Mucosa of descending colon (tissue), 3 donors: ENCODE data around the gene INSRR. TPM values are rescaled to one million over a fixed set of nuclear protein-coding genes. Genes with fewer than 3 reads are reported as not detected.
A peak's percentile ranks its signal among the peaks of the same experiment; 100 is the strongest.

Experiments used
- ATAC-seq: fragments of 200-7000 bp; cut with Tn5 transposase; one replicate; pipeline ENCODE4 v1.9.1; 2020; ENCODE audit warnings: mild to moderate bottlenecking, moderate library complexity
- DNase-seq, 3 donors: peaks; one replicate each; pipeline ENCODE4 v3.0.0-alpha.2; 2020
- H3K36me3 ChIP-seq: fragments of 200-600 bp; one replicate; pipeline ENCODE4 v1.8.0; 2021; ENCODE audit warnings: low read depth, mild to moderate bottlenecking
- H3K4me1 ChIP-seq: fragments of 200-600 bp; one replicate; pipeline ENCODE4 v1.8.0; 2021; ENCODE audit warnings: low read depth, mild to moderate bottlenecking
- H3K4me3 ChIP-seq: fragments of 200-600 bp; one replicate; pipeline ENCODE4 v1.8.0; 2021; ENCODE audit warnings: mild to moderate bottlenecking
- H3K9me3 ChIP-seq: fragments of 200-600 bp; one replicate; pipeline ENCODE4 v1.8.0; 2021; ENCODE audit warnings: mild to moderate bottlenecking
- intact Hi-C, 2 donors: fragments of 100-400 bp; cut with DNase I in 1 of 2; cut with micrococcal nuclease in 1 of 2; formaldehyde crosslinking; loops; one replicate each; pipeline versions ENCODE4 v1.11.0 to v1.11.1; 2022; cut with DNase I, micrococcal nuclease
- total RNA-seq, 3 donors: library from RNA; stranded (reverse); fragmentation: NEBNext Ultra II Directional in 2 of 3; extraction: Animal tissue kit (Norgen Biotek cat#: 25700) in 2 of 3; gene quantifications; one replicate each; pipeline versions ENCODE4 v1.2.1 to v1.2.4, GENCODE V29; 2021 to 2023
- TF ChIP-seq, protein P1 (sequence below): fragments of 200-600 bp; IDR thresholded peaks from one replicate; pipeline ENCODE4 v1.8.0; 2022; ENCODE audit warnings: antibody characterized with exemption, mild to moderate bottlenecking
- donor health status: DM: no; HTN: no; CAD: no; lungs with moderate emphysema.
- donor health status: DM: no; HTN: no; CAD: no.
- donor health status: DM: no; HTN: yes; CAD: no.

Gene INSRR
- total RNA-seq, 3 donors from 2014 or later: 0.06 to 0.09 TPM; not detected in 1

DNA sequence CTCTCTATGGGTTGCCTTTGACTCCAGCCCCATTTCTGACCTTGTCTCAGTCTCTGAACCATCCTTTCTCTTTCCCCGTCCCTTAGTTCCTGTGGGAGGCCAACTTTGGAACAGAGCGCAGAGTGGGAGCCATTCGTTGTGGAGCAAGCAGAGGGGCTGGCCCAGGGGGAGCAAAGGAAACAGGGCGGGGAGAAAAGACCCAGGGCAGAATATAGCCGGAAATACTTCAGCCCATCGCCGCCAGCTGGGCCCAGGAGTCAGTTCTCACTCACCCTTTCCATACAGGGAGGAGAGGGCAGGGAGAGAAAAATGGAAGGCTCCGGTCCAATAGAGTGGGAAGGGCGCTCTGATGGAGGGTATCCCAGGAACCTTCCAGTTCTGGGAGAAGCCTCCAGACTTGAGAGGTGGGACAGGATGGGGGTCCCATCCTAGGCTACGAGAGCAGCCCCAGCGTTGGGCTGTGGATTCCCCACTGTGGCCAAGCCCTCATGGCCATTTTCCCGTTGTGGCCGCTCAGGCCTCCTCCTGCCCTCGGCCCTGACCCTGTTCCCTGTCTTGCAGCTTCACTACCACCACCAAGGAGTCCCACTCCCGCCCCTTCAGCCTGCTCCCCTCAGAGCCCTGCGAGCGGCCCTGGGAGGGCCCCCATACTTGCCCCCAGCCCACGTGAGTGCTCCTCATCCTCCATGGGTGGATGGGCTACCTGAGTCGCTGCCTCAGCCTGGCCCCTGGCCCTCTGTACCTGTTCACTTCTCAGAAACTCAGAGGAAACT lies 45.5 kb upstream of the INSRR start:
- TF ChIP-seq, protein P1, sequence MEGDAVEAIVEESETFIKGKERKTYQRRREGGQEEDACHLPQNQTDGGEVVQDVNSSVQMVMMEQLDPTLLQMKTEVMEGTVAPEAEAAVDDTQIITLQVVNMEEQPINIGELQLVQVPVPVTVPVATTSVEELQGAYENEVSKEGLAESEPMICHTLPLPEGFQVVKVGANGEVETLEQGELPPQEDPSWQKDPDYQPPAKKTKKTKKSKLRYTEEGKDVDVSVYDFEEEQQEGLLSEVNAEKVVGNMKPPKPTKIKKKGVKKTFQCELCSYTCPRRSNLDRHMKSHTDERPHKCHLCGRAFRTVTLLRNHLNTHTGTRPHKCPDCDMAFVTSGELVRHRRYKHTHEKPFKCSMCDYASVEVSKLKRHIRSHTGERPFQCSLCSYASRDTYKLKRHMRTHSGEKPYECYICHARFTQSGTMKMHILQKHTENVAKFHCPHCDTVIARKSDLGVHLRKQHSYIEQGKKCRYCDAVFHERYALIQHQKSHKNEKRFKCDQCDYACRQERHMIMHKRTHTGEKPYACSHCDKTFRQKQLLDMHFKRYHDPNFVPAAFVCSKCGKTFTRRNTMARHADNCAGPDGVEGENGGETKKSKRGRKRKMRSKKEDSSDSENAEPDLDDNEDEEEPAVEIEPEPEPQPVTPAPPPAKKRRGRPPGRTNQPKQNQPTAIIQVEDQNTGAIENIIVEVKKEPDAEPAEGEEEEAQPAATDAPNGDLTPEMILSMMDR: no peak
- ATAC-seq (no peak), DNase-seq (peak in 2 of 3 donors; percentile 16 to 31)
- Histone ChIP-seq H3K9me3 (no peaks in the 10 kb centered on the region), H3K36me3 (no peaks in the 10 kb centered on the region), H3K4me3 (no peak overlapping the region), H3K4me1 (peaks cover 12% of the 10 kb centered on the region)
- intact Hi-C loops: no loop called here

DNA sequence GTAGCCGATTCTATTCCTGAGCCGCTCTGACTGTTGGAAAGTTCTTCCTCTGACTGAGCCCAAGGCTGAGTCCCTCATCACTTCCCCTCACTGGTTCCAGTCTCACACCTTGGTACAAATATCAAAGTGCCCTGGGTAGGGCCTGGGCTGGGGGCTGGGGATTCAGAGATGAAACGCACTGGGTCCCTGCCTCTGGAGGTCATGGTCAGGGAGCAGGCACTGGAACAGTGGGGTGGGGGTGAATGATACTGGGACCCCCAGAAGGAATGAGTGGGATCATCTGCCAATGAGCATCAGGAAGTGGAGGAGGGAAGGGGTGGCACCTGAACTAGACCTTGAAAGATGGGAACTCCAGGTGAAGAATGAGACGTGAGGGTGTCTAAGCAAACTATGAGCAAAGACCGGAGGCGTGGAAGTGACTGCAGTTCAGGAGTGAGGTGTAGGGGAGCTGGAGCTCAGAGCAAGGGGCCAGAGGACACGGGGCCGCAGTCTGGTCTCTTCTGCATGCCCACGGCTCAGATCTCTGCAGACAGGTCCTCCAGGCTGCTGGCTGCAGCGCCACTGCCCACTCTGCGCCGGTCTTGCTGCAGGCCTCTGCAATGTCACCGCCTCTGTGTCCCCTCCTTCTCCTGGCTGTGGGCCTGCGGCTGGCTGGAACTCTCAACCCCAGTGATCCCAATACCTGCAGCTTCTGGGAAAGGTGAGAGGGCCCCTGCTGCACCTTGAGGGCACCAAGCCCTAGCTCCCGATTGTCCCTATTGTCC lies 44.6 kb upstream of the INSRR start:
- intact Hi-C loops: no loop called here
- no peak for ATAC-seq
- Histone ChIP-seq H3K4me3 (no peak overlapping the region), H3K36me3 (no peaks in the 10 kb centered on the region), H3K9me3 (no peaks in the 10 kb centered on the region), H3K4me1 (peaks cover 9% of the 10 kb centered on the region)
- TF ChIP-seq, protein P1: no peak
- peak in 2 of 3 donors; percentile 8 to 17 for DNase-seq

DNA sequence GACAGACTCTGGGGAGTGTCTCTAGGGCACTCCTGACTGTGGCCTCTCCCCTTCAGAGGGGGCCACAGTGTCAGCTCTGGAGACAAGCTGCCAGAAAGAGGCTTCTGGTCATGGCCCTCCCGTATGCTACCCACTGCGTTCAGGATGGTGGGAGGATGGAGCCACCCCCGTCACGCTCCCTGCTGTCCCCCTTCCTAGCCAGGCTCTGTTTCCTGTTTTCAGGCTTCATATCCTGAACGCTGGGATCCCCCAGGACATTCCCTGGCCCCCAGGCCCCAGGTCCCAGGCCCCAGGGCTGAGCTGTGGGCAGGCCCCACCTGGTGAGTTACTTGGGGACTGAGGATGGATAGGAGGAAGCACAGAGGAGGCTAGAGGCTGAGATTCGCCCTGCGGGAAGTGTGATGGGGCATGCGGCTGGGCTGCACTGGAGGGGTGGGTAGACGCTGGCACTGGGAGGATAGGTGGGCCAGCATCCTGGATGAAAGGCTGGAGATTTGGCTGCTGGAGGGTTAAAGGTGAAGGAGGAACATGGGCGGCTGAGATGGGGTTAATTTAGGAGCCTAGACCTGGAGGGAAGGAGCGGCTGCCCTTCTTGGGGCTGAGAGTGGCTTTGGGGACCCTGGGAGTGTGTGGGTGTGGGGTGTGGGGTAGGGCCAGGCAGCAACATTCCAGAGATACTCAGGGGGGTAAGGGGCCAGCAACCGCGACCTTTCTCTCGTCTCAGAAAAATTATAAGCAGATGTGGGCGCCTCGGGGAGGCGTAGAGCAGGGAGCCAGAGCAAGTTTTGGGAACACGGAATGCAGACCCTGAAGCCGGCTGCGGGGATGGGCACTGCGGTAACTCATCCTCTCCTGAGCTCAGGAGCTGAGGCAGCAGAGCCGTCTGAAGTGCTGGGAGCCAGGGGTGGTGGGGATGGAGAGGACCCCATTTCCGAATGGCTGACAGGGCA lies 43.3 kb upstream of the INSRR start:
- TF ChIP-seq, protein P1: no peak
- Histone ChIP-seq H3K9me3 (no peaks in the 10 kb centered on the region), H3K36me3 (no peaks in the 10 kb centered on the region), H3K4me3 (no peak overlapping the region), H3K4me1 (no peaks in the 10 kb centered on the region)
- ATAC-seq (no peak), DNase-seq (peak in 2 of 3 donors; percentile 11 to 25)
- intact Hi-C loops: no loop called here

DNA sequence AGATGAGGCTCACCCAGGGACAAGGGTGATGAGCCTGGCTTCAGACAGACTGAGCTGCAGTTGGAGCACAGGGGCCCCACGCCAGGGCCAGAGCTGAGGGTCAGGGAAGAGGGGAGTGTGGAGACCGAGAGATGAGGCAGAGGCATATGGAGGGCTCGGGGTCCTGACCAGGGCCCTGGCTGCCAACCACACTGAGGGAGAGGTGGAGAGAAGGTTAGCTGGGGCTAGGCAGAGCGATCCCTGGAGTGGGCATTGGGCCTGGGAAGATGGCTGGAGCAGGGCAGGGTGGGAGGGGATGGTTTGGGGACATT lies 42.6 kb upstream of the INSRR start:
- Histone ChIP-seq H3K36me3 (no peaks in the 10 kb centered on the region), H3K4me3 (no peak overlapping the region), H3K9me3 (no peaks in the 10 kb centered on the region), H3K4me1 (no peaks in the 10 kb centered on the region)
- TF ChIP-seq, protein P1: no peak
- DNase-seq (peak in 2 of 3 donors; percentile 13 to 15), ATAC-seq (no peak)
- intact Hi-C loops: no loop called here

DNA sequence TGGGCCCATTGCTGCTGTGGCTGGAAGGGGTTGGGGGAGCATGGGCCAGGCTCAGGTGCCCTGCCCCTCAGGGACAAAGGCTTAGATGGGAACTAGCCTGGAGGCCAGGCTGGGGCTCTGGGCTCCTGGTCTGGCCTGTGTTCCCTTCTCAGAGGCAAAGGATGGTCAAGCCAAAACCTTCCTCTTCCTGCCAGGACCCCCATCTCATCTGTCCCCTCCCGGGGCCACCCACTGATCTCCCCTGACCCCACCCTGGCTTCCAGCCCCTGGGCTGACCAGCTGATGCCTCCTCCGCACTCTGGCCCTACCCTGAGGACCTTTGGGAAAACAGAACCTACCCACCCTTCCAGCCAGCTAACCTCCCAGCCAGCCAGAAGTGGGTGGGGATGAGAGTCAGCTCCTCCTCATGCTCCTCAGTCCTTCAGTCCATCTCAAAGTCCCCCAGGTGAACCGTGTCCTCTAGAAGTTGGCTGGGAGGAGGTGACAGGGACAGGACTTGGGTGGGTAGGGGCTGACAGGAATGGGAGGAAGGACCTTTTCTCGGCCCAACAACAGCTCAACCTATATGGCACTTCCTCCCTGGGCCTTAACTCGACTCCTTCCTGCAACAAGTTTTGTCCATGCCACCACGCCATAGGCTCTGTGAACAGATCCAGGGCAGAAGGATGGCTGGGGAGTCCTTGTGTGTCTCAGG lies 42.1 kb upstream of the INSRR start:
- Histone ChIP-seq H3K4me1 (no peaks in the 10 kb centered on the region), H3K9me3 (no peaks in the 10 kb centered on the region), H3K4me3 (no peak overlapping the region), H3K36me3 (no peaks in the 10 kb centered on the region)
- intact Hi-C loops: no loop called here
- TF ChIP-seq, protein P1: no peak
- DNase-seq (peak in 2 of 3 donors; percentile 8 to 26), ATAC-seq (no peak)
